Prostate gland (tissue), 2 donors: ENCODE results near the gene GPAT2. TPM values are rescaled to one million over a fixed set of nuclear protein-coding genes. Genes with fewer than 3 reads are reported as not detected.
"Not testable (repeated sequence)": the region's sequence is repeated elsewhere in the genome, so short reads cannot be mapped to it uniquely, and the experiment has no call there.

Experiments
- DNase-seq: peaks from one replicate; pipeline ENCODE4 v3.0.0-alpha.2; 2019; ENCODE audit warnings: low spot score
- H3K27ac ChIP-seq, 2 donors: fragments of 200-600 bp; sonication (generic); 2 replicates each; pipeline ENCODE4 v1.5.1; 2017 to 2019
- H3K27me3 ChIP-seq: fragments of 200-600 bp; sonication (generic); replicated peaks from 2 replicates; pipeline ENCODE4 v1.5.1; 2019; ENCODE audit not compliant: insufficient read depth
- H3K36me3 ChIP-seq, 2 donors: fragments of 200-600 bp; sonication (generic); 1 replicate in 1 of 2; 2 replicates in 1 of 2; pipeline versions ENCODE4 v1.5.1 to v1.8.1; 2017 to 2019
- H3K4me1 ChIP-seq: fragments of 200-600 bp; sonication (generic); replicated peaks from 2 replicates; pipeline ENCODE4 v1.5.1; 2019
- H3K4me3 ChIP-seq, 2 donors: fragments of 200-600 bp; sonication (generic); 2 replicates each; pipeline ENCODE4 v1.5.1; 2017 to 2019
- H3K9me3 ChIP-seq: fragments of 200-600 bp; sonication (generic); 2 replicates; pipeline ENCODE4 v1.5.1; 2017
- POLR2AphosphoS5 ChIP-seq: sonication (generic); formaldehyde crosslinking; IDR thresholded peaks from one replicate; pipeline ENCODE4 v1.6.1; 2017; ENCODE audit warnings: antibody characterized with exemption
- WGBS: methylation state at CpG from one replicate; pipeline ENCODE4 v1.1.5; 2018; 5-methylcytosine and 5-hydroxymethylcytosine counted together
- intact Hi-C: fragments of 100-400 bp; cut with DNase I; formaldehyde crosslinking; loops from one replicate; pipeline ENCODE4 v1.14.2; 2022
- total RNA-seq, 2 donors: library from RNA; depleted of rRNA; stranded (reverse); fragments of >200 nt; gene quantifications; one replicate each; pipeline ENCODE4 v1.1.0, GENCODE V29; 2016
- TF ChIP-seq, protein P1 (sequence below), 4 experiments: fragments of 200-600 bp in 2 of 4; fragments of 450-650 bp in 2 of 4; sonication (generic) in 2 of 4; IDR thresholded peaks; 1 replicate in 3 of 4; 2 replicates in 1 of 4; pipeline ENCODE4 v1.5.1; 2016 to 2019; ENCODE audit warnings: antibody characterized with exemption in 4 of 4, mild to moderate bottlenecking in 2 of 4, moderate library complexity in 2 of 4

The GPAT2 gene
- total RNA-seq, 2 donors from 2014 or later, result 0.96 to 19.5 TPM

DNA sequence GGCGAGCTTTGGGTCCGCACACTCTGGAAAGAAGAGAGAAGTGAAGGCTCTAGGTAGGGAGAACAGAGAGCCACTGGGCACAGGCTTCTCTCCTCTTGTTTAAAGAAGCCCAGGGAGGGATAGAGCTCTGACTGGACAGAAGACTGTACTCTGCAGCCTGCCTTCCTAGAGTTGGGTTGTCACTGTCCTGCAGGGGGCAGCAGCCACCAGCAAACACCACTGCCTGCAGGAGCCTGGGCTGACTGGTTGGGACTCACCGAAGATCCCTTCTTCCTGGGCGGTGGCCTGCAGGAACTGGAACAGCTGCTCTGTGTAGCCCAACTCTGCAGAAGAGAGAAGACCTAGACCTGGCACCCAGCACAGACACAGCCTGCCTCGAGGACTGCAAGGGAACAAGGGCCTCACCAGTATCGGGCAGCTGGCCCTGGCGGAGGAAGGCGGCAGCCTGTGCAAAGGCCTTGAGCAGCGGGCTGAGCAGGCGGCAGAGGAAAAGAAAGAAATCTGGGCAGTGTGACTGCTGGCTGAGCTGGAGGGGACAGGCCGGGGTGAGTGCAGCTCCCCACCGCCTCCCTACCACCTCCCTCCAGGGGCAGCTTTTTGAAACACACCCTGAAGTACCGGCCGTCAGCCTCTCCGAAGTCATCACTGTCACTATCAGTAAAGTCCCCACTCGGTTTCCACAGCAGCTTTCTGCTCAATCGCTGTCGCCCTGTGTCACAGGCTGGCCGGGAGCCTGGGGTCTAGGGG is 11.8 kb downstream of the GPAT2 start:
- TF ChIP-seq POLR2AphosphoS5, result peak; percentile 51
- TF ChIP-seq, protein P1, sequence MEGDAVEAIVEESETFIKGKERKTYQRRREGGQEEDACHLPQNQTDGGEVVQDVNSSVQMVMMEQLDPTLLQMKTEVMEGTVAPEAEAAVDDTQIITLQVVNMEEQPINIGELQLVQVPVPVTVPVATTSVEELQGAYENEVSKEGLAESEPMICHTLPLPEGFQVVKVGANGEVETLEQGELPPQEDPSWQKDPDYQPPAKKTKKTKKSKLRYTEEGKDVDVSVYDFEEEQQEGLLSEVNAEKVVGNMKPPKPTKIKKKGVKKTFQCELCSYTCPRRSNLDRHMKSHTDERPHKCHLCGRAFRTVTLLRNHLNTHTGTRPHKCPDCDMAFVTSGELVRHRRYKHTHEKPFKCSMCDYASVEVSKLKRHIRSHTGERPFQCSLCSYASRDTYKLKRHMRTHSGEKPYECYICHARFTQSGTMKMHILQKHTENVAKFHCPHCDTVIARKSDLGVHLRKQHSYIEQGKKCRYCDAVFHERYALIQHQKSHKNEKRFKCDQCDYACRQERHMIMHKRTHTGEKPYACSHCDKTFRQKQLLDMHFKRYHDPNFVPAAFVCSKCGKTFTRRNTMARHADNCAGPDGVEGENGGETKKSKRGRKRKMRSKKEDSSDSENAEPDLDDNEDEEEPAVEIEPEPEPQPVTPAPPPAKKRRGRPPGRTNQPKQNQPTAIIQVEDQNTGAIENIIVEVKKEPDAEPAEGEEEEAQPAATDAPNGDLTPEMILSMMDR (IDR thresholded peaks at IDR 0.05), result peak; percentile 60 to 94 (median 86)
- intact Hi-C loops, result not testable (repeated sequence)

GRCh38 chr2:96022126-96022525 is 12.6 kb downstream of the GPAT2 start:
- WGBS, result 73% methylated on average over 7 of the region's 7 CpGs
- H3K4me3 ChIP-seq, H3K36me3 ChIP-seq, H3K27me3 ChIP-seq, intact Hi-C loops, H3K9me3 ChIP-seq, DNase-seq, H3K4me1 ChIP-seq, H3K27ac ChIP-seq: not testable (repeated sequence)

More for the DNA sequence above, 11.8 kb downstream of the GPAT2 start:
- not testable (repeated sequence) for H3K27ac ChIP-seq, H3K4me3 ChIP-seq, H3K27me3 ChIP-seq, H3K36me3 ChIP-seq, H3K4me1 ChIP-seq, H3K9me3 ChIP-seq
- peak; percentile 86 for DNase-seq
- WGBS, result 59% methylated on average over 9 of the region's 19 CpGs

- H3K36me3 ChIP-seq, H3K4me3 ChIP-seq, H3K27me3 ChIP-seq, H3K4me1 ChIP-seq, intact Hi-C loops, DNase-seq, H3K9me3 ChIP-seq, H3K27ac ChIP-seq: not testable (repeated sequence)
- 97% methylated on average over 4 of the region's 4 CpGs for WGBS
These were observed 13.6 kb downstream of the GPAT2 start for GRCh38 chr2:96021142-96021541.

GRCh38 chr2:96019909-96020590 is 14.7 kb downstream of the GPAT2 start:
- H3K36me3 ChIP-seq, DNase-seq, H3K4me1 ChIP-seq, intact Hi-C loops, H3K27me3 ChIP-seq, H3K9me3 ChIP-seq, H3K27ac ChIP-seq, H3K4me3 ChIP-seq: not testable (repeated sequence)
- WGBS, result 63% methylated on average over 4 of the region's 9 CpGs

DNA sequence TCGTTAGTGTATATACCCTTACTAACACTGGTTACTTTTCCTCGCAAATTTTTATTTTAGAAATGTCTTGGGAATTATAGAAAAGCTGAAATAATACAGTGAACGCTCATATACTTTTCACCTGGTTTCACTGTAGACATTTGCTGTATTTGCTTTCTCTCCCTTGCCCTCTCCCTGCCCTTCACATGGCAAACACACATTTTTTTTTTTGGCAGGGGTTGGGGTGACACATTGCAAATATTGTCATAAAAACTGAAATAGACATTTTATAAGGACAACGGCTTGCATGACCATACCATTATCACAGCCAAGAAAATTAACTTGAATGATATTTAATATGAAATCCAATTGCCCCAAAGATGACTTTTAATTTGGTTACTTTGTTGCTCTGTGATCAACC is 18.4 kb downstream of the GPAT2 start:
- H3K4me3 ChIP-seq, intact Hi-C loops, H3K27ac ChIP-seq, DNase-seq, H3K36me3 ChIP-seq, H3K9me3 ChIP-seq, H3K27me3 ChIP-seq, H3K4me1 ChIP-seq: not testable (repeated sequence)
- 25% methylated on average over 2 of the region's 4 CpGs for WGBS

GRCh38 chr2:96012792-96013264 is 21.9 kb downstream of the GPAT2 start:
- intact Hi-C loops, H3K4me1 ChIP-seq, H3K4me3 ChIP-seq, H3K27me3 ChIP-seq, H3K9me3 ChIP-seq, H3K27ac ChIP-seq, DNase-seq, H3K36me3 ChIP-seq: not testable (repeated sequence)
- WGBS, result 74% methylated on average over 1 of the region's 1 CpG

DNA sequence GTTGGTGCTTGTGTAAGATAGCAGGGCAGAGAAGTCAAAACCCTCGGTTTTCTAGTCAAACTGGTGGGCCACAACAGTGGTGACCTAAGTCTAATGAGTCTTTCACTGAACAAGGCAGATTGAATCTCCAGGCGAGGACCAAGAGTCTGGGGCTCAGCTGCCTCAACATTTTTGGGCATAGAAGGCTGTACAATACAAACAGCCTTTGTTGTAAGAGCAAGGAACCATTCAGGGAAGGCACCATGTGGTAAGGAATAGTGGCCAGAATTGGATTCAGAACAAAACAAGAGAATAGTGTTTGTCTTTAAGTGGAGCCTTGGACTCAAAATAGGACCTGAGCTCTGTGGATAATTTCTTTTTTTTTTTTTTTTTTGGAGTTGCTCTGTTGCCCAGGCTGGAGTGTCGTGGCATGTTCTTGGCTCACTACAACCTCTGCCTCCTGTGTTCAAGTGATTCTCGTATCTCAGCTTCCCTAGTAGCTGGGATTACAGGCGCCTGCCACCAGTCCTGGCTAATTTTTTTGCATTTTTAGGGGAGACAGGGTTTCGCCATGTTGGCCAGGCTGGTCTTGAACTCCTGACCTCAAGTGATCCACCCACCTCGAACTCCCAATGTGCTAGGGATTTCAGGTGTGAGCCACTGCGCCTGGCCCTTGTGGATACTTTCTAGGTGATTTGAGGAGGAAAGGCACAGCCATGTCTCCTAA is 22.5 kb downstream of the GPAT2 start:
- not testable (repeated sequence) for H3K27ac ChIP-seq

More for the DNA sequence above, 22.5 kb downstream of the GPAT2 start:
- H3K9me3 ChIP-seq, H3K4me3 ChIP-seq, intact Hi-C loops, H3K36me3 ChIP-seq, H3K4me1 ChIP-seq, DNase-seq, H3K27me3 ChIP-seq: not testable (repeated sequence)
- WGBS, result 77% methylated on average over 8 of the region's 8 CpGs
